ENCODE results near the gene KDM6B.

- TF ChIP-seq CTCF (IDR thresholded peaks at IDR 0.05; ENCODE audit: insufficient read depth, low read length): no peak
- TF ChIP-seq, protein P1, sequence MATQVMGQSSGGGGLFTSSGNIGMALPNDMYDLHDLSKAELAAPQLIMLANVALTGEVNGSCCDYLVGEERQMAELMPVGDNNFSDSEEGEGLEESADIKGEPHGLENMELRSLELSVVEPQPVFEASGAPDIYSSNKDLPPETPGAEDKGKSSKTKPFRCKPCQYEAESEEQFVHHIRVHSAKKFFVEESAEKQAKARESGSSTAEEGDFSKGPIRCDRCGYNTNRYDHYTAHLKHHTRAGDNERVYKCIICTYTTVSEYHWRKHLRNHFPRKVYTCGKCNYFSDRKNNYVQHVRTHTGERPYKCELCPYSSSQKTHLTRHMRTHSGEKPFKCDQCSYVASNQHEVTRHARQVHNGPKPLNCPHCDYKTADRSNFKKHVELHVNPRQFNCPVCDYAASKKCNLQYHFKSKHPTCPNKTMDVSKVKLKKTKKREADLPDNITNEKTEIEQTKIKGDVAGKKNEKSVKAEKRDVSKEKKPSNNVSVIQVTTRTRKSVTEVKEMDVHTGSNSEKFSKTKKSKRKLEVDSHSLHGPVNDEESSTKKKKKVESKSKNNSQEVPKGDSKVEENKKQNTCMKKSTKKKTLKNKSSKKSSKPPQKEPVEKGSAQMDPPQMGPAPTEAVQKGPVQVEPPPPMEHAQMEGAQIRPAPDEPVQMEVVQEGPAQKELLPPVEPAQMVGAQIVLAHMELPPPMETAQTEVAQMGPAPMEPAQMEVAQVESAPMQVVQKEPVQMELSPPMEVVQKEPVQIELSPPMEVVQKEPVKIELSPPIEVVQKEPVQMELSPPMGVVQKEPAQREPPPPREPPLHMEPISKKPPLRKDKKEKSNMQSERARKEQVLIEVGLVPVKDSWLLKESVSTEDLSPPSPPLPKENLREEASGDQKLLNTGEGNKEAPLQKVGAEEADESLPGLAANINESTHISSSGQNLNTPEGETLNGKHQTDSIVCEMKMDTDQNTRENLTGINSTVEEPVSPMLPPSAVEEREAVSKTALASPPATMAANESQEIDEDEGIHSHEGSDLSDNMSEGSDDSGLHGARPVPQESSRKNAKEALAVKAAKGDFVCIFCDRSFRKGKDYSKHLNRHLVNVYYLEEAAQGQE (IDR thresholded peaks at IDR 0.05; ENCODE audit: insufficient replicate concordance, low read depth): no peak
Measured at GRCh38 chr17:7848131-7848579, 14.1 kb downstream of the KDM6B start.
